Measurements from ENCODE around the gene MAST4. TPM values are rescaled to one million over a fixed set of nuclear protein-coding genes. Genes with fewer than 3 reads are reported as not detected.

The MAST4 gene
- total and polyA plus RNA-seq, 2 of the 8 experiments (the other 6 are each of a cell fraction or from before 2014, with no cell fraction given), result 1.5 to 2.6 TPM

DNA sequence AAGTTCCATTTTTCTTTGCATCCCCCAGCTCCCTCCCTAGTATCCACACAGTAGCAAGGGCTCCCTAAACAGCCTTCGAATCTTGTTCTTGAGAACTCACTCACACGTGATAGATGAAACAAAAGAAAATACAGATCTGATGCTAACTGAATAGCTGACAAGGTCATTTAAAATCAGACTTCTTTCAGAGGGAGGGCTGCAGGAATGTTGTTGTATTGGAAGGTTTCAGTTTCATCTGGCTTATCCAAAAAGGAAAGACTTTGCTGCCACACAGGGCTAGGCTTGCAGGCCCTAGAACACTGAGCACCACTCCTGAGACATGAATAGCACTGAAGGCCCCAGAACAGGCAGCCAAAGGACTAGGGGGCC, 597.2 kb downstream of the MAST4 start:
- CTCF ChIA-PET (ENCODE audit: partially characterized antibody), result interaction anchor here (0.8 to 2.1 kb wide), 3 partner anchors 16 to 37 kb away, joined by 3 to 8 read pairs (median 4); no protein-coding TSS in a partner anchor
- Histone ChIP-seq H3K79me1 (ENCODE audit: low read depth, low read length) (no peaks in the 10 kb centered on the region), H4K91ac (replicated peaks; ENCODE audit: insufficient read length, low read length) (no peak overlapping the region), H3K27me3 (replicated peaks in 1 of 4; ENCODE audit: control insufficient read depth in 3 of 4, extremely low read depth in 1 of 4, insufficient read depth in 3 of 4, low read length in 3 of 4) (no peaks in the 10 kb centered on the region), H3K18ac (ENCODE audit: extremely low read depth, low read length) (no peak overlapping the region), H3K56ac (replicated peaks; ENCODE audit: insufficient read length, low read depth, low read length) (no peak overlapping the region), H3K9ac (replicated peaks in 1 of 4; ENCODE audit: extremely low read depth in 1 of 4, low read depth in 3 of 4, low read length in 3 of 4) (no peak overlapping the region), H3K14ac (ENCODE audit: insufficient read length) (no peak overlapping the region), H4K20me1 (replicated peaks in 1 of 2; ENCODE audit: control insufficient read depth in 1 of 2, insufficient read depth in 2 of 2, low read length in 2 of 2) (no peaks in the 10 kb centered on the region), H2BK20ac (ENCODE audit: low read length) (no peak overlapping the region), H2BK5ac (ENCODE audit: low read depth, low read length) (no peak overlapping the region), H4K8ac (ENCODE audit: extremely low read depth, insufficient read depth, low read length) (no peak overlapping the region), H3K4me2 (ENCODE audit: insufficient read depth in 1 of 2, low read depth in 2 of 2, low read length in 2 of 2) (no peak overlapping the region), H3K27ac (ENCODE audit: low read depth, low read length) (no peak overlapping the region), H3K36me3 (ENCODE audit: control insufficient read depth in 2 of 4, insufficient read depth in 4 of 4, low read length in 3 of 4) (no peaks in the 10 kb centered on the region), H3K4me3 (ENCODE audit: extremely low read depth in 1 of 4, insufficient read depth in 2 of 4, low read depth in 3 of 4, low read length in 4 of 4) (no peak overlapping the region), H3K79me2 (ENCODE audit: control insufficient read depth in 1 of 2, insufficient read depth in 2 of 2, low read length in 2 of 2) (no peaks in the 10 kb centered on the region), H3K23me2 (ENCODE audit: low read depth, low read length) (no peaks in the 10 kb centered on the region), H2AK5ac (ENCODE audit: low read depth, low read length) (no peak overlapping the region), H2AFZ (ENCODE audit: low read length) (no peak overlapping the region), H4K5ac (ENCODE audit: insufficient read length, low read depth, low read length) (no peak overlapping the region), H3K23ac (ENCODE audit: insufficient read length) (no peak overlapping the region), H3K4ac (replicated peaks; ENCODE audit: insufficient read length, low read depth, low read length) (no peak overlapping the region), H3K9me3 (ENCODE audit: insufficient read depth in 2 of 2, low read depth in 1 of 2, low read length in 1 of 2) (peaks cover 0 to 7% of the 10 kb centered on the region in 2 experiments; a peak in 1 of 4 replicates), H2BK120ac (replicated peaks; ENCODE audit: low read depth, low read length) (no peak overlapping the region), H3K4me1 (replicated peaks in 1 of 4; ENCODE audit: control insufficient read depth in 3 of 4, insufficient read depth in 4 of 4, low read length in 3 of 4) (peaks cover 0 to 11% (median 3%) of the 10 kb centered on the region in 4 experiments; a peak in 3 of 7 replicates), H2BK15ac (ENCODE audit: low read length) (no peak overlapping the region), H2BK12ac (ENCODE audit: low read depth, low read length) (no peak overlapping the region)
- DNase-seq (ENCODE audit: low read depth in 1 of 2, low spot score in 2 of 2) (no peak), FAIRE-seq (no peak)
- POLR2A ChIA-PET (ENCODE audit: partially characterized antibody), result no interaction called here
- no peak for TF ChIP-seq TCF12 (IDR thresholded peaks at IDR 0.05; ENCODE audit: low read depth, low read length)
- TF ChIP-seq PHF8 (conservative IDR thresholded peaks at IDR 0.05; ENCODE audit: low read depth, low read length), result no peak
- no peak for TF ChIP-seq CREB1 (IDR thresholded peaks at IDR 0.05)
- no peak for TF ChIP-seq SAP30 (IDR thresholded peaks at IDR 0.05; ENCODE audit: insufficient read depth, insufficient replicate concordance, low read length)
- TF ChIP-seq BRCA1 (IDR thresholded peaks at IDR 0.05; ENCODE audit: low read depth, low read length), result no peak
- no peak for TF ChIP-seq GABPA (IDR thresholded peaks at IDR 0.05; ENCODE audit: borderline replicate concordance, insufficient read depth, low read length)
- no peak for TF ChIP-seq FOSL1 (IDR thresholded peaks at IDR 0.05; ENCODE audit: insufficient read depth, low read depth, low read length)
- TF ChIP-seq, protein P1, sequence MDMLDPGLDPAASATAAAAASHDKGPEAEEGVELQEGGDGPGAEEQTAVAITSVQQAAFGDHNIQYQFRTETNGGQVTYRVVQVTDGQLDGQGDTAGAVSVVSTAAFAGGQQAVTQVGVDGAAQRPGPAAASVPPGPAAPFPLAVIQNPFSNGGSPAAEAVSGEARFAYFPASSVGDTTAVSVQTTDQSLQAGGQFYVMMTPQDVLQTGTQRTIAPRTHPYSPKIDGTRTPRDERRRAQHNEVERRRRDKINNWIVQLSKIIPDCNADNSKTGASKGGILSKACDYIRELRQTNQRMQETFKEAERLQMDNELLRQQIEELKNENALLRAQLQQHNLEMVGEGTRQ (IDR thresholded peaks at IDR 0.05; ENCODE audit: low read length), result no peak
- no peak for TF ChIP-seq SP4 (IDR thresholded peaks at IDR 0.05; ENCODE audit: low read length)
- no peak for TF ChIP-seq YY1 (IDR thresholded peaks at IDR 0.05; ENCODE audit: low read depth, low read length)
- TF ChIP-seq ZNF274 (IDR thresholded peaks at IDR 0.05; ENCODE audit: borderline replicate concordance, extremely low read depth, low read length), result no peak
- TF ChIP-seq EGR1 (IDR thresholded peaks at IDR 0.05; ENCODE audit: borderline replicate concordance, low read depth, low read length), result no peak
- no peak for TF ChIP-seq BCL11A (IDR thresholded peaks at IDR 0.05; ENCODE audit: low read depth in 2 of 2, low read length in 2 of 2)
- TF ChIP-seq CBX5 (IDR thresholded peaks at IDR 0.05; ENCODE audit: low read depth, low read length), result no peak
- TF ChIP-seq SP2 (IDR thresholded peaks at IDR 0.05; ENCODE audit: low read length), result no peak
- 83% methylated on average over 2 of the region's 2 CpGs; no CpG with 5 or more reads in 1 of the 2 experiments for WGBS, 2 experiments (ENCODE audit: extremely low coverage in 1 of 2, insufficient coverage in 1 of 2, insufficient read length in 1 of 2, insufficient replicate concordance in 2 of 2, low coverage in 1 of 2, low lambda C conversion rate in 2 of 2, missing lambda C conversion rate in 1 of 2)

Measured in H1 (cell line).